Astrocyte of the spinal cord (primary cell): ENCODE results near the gene CCNB2.

Experiments
- DNase-seq: peaks from one replicate; pipeline ENCODE4 v3.0.0; 2011; ENCODE audit warnings: low read depth, low spot score
- H3K4me3 ChIP-seq: 2 replicates; pipeline ENCODE4 v1.5.1; 2011; ENCODE audit warnings: low read depth, mild to moderate bottlenecking, low read length, moderate library complexity
- CTCF ChIP-seq: IDR thresholded peaks from 2 replicates; pipeline ENCODE4 v1.5.1; 2012; ENCODE audit warnings: low read depth, mild to moderate bottlenecking, low read length, inconsistent platforms
- in situ Hi-C: cut with HindIII; loops from 2 replicates; pipeline ENCODE4 v1.10.0; 2017; ENCODE audit warnings: low sequenced_read_pairs

The CCNB2 gene

GRCh38 chr15:59153466-59153865, 48.5 kb downstream of the CCNB2 start:
- no peak overlapping the region for H3K4me3 ChIP-seq
- no peak for DNase-seq
- in situ Hi-C loops: no loop called here
- no peak for TF ChIP-seq CTCF

- in situ Hi-C loops: no loop called here
- DNase-seq: no peak
- no peak for TF ChIP-seq CTCF
- H3K4me3 ChIP-seq: no peak overlapping the region
Observed at GRCh38 chr15:59154243-59154642, 49.3 kb downstream of the CCNB2 start.

GRCh38 chr15:59155431-59155830, 50.5 kb downstream of the CCNB2 start:
- in situ Hi-C loops: no loop called here
- no peak for DNase-seq
- no peak for TF ChIP-seq CTCF
- no peak overlapping the region for H3K4me3 ChIP-seq

- in situ Hi-C loops: no loop called here
- DNase-seq: no peak
- no peak overlapping the region for H3K4me3 ChIP-seq
- TF ChIP-seq CTCF: no peak
Observed at GRCh38 chr15:59157396-59157795, 52.5 kb downstream of the CCNB2 start.

GRCh38 chr15:59157840-59158700, 53.1 kb downstream of the CCNB2 start:
- TF ChIP-seq CTCF: no peak
- in situ Hi-C loops: no loop called here
- DNase-seq: no peak
- H3K4me3 ChIP-seq: no peak overlapping the region

GRCh38 chr15:59158701-59159034, 53.7 kb downstream of the CCNB2 start:
- no peak for TF ChIP-seq CTCF
- no peak overlapping the region for H3K4me3 ChIP-seq
- no peak for DNase-seq
- in situ Hi-C loops: no loop called here

GRCh38 chr15:59159210-59159609, 54.3 kb downstream of the CCNB2 start:
- no peak overlapping the region for H3K4me3 ChIP-seq
- no peak for TF ChIP-seq CTCF
- in situ Hi-C loops: no loop called here
- no peak for DNase-seq
